HCT116 (cell line): ENCODE results near the gene EPHA3. TPM values are rescaled to one million over a fixed set of nuclear protein-coding genes. Genes with fewer than 3 reads are reported as not detected.

Experiments used
- ATAC-seq: fragments of 200-7000 bp; cut with Tn5 transposase; 2 replicates; pipeline ENCODE4 v1.9.1; 2020; ENCODE audit warnings: mild to moderate bottlenecking, moderate library complexity
- BruUV-seq: library from RNA; stranded (reverse); fragments of 400-500 nt; replicated peaks from 2 replicates; lab custom pipeline; 2021; lab: Mats Ljungman, UMichigan
- CTCF ChIA-PET: fragments of 300-600 bp; sonication (Branson Sonifier 250); formaldehyde crosslinking; loops from one replicate; lab custom pipeline; 2021; ENCODE audit warnings: antibody characterized with exemption; lab: Charles Lee
- POLR2A ChIA-PET: fragments of 300-600, 350-600 bp; sonication (Branson Sonifier 250); formaldehyde crosslinking; loops from one replicate; lab custom pipeline; 2021; ENCODE audit warnings: antibody characterized with exemption; lab: Charles Lee
- RAD21 ChIA-PET, 2 experiments: fragments of 300-600 bp; sonication (Branson Sonifier 250); formaldehyde crosslinking; loops; one replicate each; lab custom pipeline; 2023; ENCODE audit warnings: low total read pairs in 2 of 2; ENCODE audit not compliant: uncharacterized antibody in 2 of 2, unreplicated experiment in 2 of 2, low non-redundant PET in 1 of 2; lab: Charles Lee
- DNase-seq: peaks from one replicate; pipeline ENCODE4 v3.0.0-alpha.2; 2010; ENCODE audit warnings: low read depth, low spot score
- H2AFZ ChIP-seq: fragments of 200-600 bp; shearing (Covaris generic), sonication (generic); 2 replicates; pipeline ENCODE4 v1.6.1; 2017; ENCODE audit warnings: low read depth, mixed run types, mixed read lengths, antibody characterized with exemption, low read length; ENCODE audit not compliant: poor library complexity, severe bottlenecking
- H3K27ac ChIP-seq: 2 replicates; pipeline ENCODE4 v1.5.1; 2012; ENCODE audit warnings: low read depth, low read length
- H3K27me3 ChIP-seq: fragments of 200-600 bp; sonication (generic); 2 replicates; pipeline ENCODE4 v1.6.1; 2016; ENCODE audit warnings: mixed run types, low read length, mixed read lengths; ENCODE audit not compliant: insufficient read depth
- H3K36me3 ChIP-seq, 2 experiments: fragments of 200-500 bp in 1 of 2; fragments of 200-600 bp in 1 of 2; sonication (Bioruptor generic) in 1 of 2; sonication (generic) in 1 of 2; 2 replicates each; pipeline versions ENCODE4 v1.5.1 to v1.6.1; 2014 to 2016; ENCODE audit warnings: low read length in 2 of 2, inconsistent platforms in 1 of 2, mixed read lengths in 1 of 2, mixed run types in 1 of 2; ENCODE audit not compliant: insufficient read depth in 2 of 2, control insufficient read depth in 1 of 2
- H3K4me1 ChIP-seq, 2 experiments: fragments of 200-600 bp in 1 of 2; sonication (generic) in 1 of 2; 2 replicates each; pipeline versions ENCODE4 v1.5.1 to v1.6.1; 2012 to 2017; ENCODE audit warnings: low read length in 2 of 2, inconsistent platforms in 1 of 2, mild to moderate bottlenecking in 1 of 2, mixed read lengths in 1 of 2, mixed run types in 1 of 2, moderate library complexity in 1 of 2; ENCODE audit not compliant: insufficient read depth in 2 of 2, control insufficient read depth in 1 of 2
- H3K4me2 ChIP-seq: fragments of 200-600 bp; sonication (generic); 2 replicates; pipeline ENCODE4 v1.6.1; 2017; ENCODE audit warnings: mixed run types, low read length, mixed read lengths
- H3K4me3 ChIP-seq, 2 experiments: fragments of 200-600 bp in 1 of 2; sonication (generic) in 1 of 2; replicated peaks in 1 of 2; 2 replicates each; pipeline ENCODE4 v1.5.1; 2011 to 2016; ENCODE audit warnings: low read length in 2 of 2, control low read depth in 1 of 2, low read depth in 1 of 2, mild to moderate bottlenecking in 1 of 2, mixed read lengths in 1 of 2, mixed run types in 1 of 2
- H3K79me2 ChIP-seq: fragments of 200-600 bp; sonication (generic); 2 replicates; pipeline ENCODE4 v1.6.1; 2017; ENCODE audit warnings: mild to moderate bottlenecking, mixed run types, low read length, moderate library complexity, mixed read lengths; ENCODE audit not compliant: insufficient read depth
- H3K9ac ChIP-seq: fragments of 200-600 bp; sonication (generic); 2 replicates; pipeline ENCODE4 v1.6.1; 2016; ENCODE audit warnings: low read length, mixed read lengths
- H3K9me2 ChIP-seq: fragments of 200-600 bp; sonication (generic), shearing (Covaris generic); 2 replicates; pipeline ENCODE4 v1.6.1; 2017; ENCODE audit warnings: mixed run types, mild to moderate bottlenecking, moderate library complexity; ENCODE audit not compliant: insufficient read depth
- H3K9me3 ChIP-seq, 2 experiments: fragments of 200-500 bp in 1 of 2; fragments of 200-600 bp in 1 of 2; sonication (Bioruptor generic) in 1 of 2; sonication (generic) in 1 of 2; 2 replicates each; pipeline ENCODE4 v1.6.1; 2014 to 2017; ENCODE audit warnings: low read length in 2 of 2, mixed read lengths in 2 of 2, inconsistent platforms in 1 of 2, low read depth in 1 of 2, mild to moderate bottlenecking in 1 of 2, mixed run types in 1 of 2, moderate library complexity in 1 of 2; ENCODE audit not compliant: control insufficient read depth in 1 of 2, insufficient read depth in 1 of 2
- H4K20me1 ChIP-seq: fragments of 200-600 bp; sonication (generic), shearing (Covaris generic); 2 replicates; pipeline ENCODE4 v1.6.1; 2017; ENCODE audit warnings: mixed run types, mild to moderate bottlenecking, moderate library complexity; ENCODE audit not compliant: insufficient read depth
- CBX3 ChIP-seq: IDR thresholded peaks from 2 replicates; pipeline ENCODE4 v1.6.1; 2012; ENCODE audit warnings: low read depth
- CEBPB ChIP-seq: IDR thresholded peaks from 2 replicates; pipeline ENCODE4 v1.6.1; 2012; ENCODE audit warnings: low read depth
- EGR1 ChIP-seq: IDR thresholded peaks from 2 replicates; pipeline ENCODE4 v1.6.1; 2012; ENCODE audit warnings: low read depth
- ELF1 ChIP-seq: IDR thresholded peaks from 2 replicates; pipeline ENCODE4 v1.6.1; 2012; ENCODE audit warnings: low read depth, borderline replicate concordance
- EZH2 ChIP-seq: fragments of 200-600 bp; sonication (generic); IDR thresholded peaks from 2 replicates; pipeline ENCODE4 v1.6.1; 2017; ENCODE audit warnings: antibody characterized with exemption, mixed run types
- EZH2phosphoT487 ChIP-seq: fragments of 200-600 bp; IDR thresholded peaks from 2 replicates; pipeline ENCODE4 v1.6.1; 2018; ENCODE audit warnings: antibody characterized with exemption, borderline replicate concordance
- JUND ChIP-seq: IDR thresholded peaks from 2 replicates; pipeline ENCODE4 v1.6.1; 2012
- POLR2A ChIP-seq: IDR thresholded peaks from 2 replicates; pipeline ENCODE4 v1.7.0; 2011; ENCODE audit warnings: borderline replicate concordance; ENCODE audit not compliant: insufficient read depth, insufficient read length; ENCODE audit errors: extremely low read depth
- RAD21 ChIP-seq: IDR thresholded peaks from 2 replicates; pipeline ENCODE4 v1.6.1; 2012; ENCODE audit warnings: low read depth, mild to moderate bottlenecking
- SIN3A ChIP-seq: IDR thresholded peaks from 2 replicates; pipeline ENCODE4 v1.6.1; 2012; ENCODE audit warnings: low read depth
- YY1 ChIP-seq: IDR thresholded peaks from 2 replicates; pipeline ENCODE4 v1.6.1; 2011; ENCODE audit warnings: low read length, low read depth, moderate library complexity, mild to moderate bottlenecking; ENCODE audit not compliant: insufficient replicate concordance; ENCODE audit errors: extremely low read depth
- ZNF274 ChIP-seq: fragments of 200-500 bp; sonication (Bioruptor generic); IDR thresholded peaks from 2 replicates; pipeline ENCODE4 v1.6.1; 2014; ENCODE audit warnings: mild to moderate bottlenecking, low read depth, low read length, inconsistent platforms
- intact Hi-C: fragments of 100-400 bp; cut with micrococcal nuclease; formaldehyde crosslinking; loops from 2 replicates; pipeline ENCODE4 v1.10.0; 2022
- total RNA-seq: library from RNA; stranded (reverse); gene quantifications from one replicate; pipeline ENCODE4 v1.2.1, GENCODE V29; 2021; ENCODE audit not compliant: unreplicated experiment
- TF ChIP-seq, protein P1 (sequence below): IDR thresholded peaks from 2 replicates; pipeline ENCODE4 v1.6.1; 2012; ENCODE audit warnings: low read depth
- TF ChIP-seq, protein P2 (sequence below): IDR thresholded peaks from 2 replicates; pipeline ENCODE4 v1.6.1; 2012
- TF ChIP-seq, protein P3 (sequence below): IDR thresholded peaks from 2 replicates; pipeline ENCODE4 v1.6.1; 2011; ENCODE audit warnings: mild to moderate bottlenecking, low read length, moderate library complexity; ENCODE audit not compliant: insufficient replicate concordance; ENCODE audit errors: extremely low read depth

The EPHA3 gene
- total RNA-seq, 1 experiment from 2014 or later = not detected

GRCh38 chr3:89367166-89367565, 259.7 kb downstream of the EPHA3 start (continued):
- TF ChIP-seq, protein P1, sequence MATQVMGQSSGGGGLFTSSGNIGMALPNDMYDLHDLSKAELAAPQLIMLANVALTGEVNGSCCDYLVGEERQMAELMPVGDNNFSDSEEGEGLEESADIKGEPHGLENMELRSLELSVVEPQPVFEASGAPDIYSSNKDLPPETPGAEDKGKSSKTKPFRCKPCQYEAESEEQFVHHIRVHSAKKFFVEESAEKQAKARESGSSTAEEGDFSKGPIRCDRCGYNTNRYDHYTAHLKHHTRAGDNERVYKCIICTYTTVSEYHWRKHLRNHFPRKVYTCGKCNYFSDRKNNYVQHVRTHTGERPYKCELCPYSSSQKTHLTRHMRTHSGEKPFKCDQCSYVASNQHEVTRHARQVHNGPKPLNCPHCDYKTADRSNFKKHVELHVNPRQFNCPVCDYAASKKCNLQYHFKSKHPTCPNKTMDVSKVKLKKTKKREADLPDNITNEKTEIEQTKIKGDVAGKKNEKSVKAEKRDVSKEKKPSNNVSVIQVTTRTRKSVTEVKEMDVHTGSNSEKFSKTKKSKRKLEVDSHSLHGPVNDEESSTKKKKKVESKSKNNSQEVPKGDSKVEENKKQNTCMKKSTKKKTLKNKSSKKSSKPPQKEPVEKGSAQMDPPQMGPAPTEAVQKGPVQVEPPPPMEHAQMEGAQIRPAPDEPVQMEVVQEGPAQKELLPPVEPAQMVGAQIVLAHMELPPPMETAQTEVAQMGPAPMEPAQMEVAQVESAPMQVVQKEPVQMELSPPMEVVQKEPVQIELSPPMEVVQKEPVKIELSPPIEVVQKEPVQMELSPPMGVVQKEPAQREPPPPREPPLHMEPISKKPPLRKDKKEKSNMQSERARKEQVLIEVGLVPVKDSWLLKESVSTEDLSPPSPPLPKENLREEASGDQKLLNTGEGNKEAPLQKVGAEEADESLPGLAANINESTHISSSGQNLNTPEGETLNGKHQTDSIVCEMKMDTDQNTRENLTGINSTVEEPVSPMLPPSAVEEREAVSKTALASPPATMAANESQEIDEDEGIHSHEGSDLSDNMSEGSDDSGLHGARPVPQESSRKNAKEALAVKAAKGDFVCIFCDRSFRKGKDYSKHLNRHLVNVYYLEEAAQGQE = no peak
- TF ChIP-seq, protein P2, sequence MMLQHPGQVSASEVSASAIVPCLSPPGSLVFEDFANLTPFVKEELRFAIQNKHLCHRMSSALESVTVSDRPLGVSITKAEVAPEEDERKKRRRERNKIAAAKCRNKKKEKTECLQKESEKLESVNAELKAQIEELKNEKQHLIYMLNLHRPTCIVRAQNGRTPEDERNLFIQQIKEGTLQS = no peak
- no peak for TF ChIP-seq RAD21
- no peak for TF ChIP-seq CBX3
- no peak for TF ChIP-seq JUND
- no peak for TF ChIP-seq ELF1
- TF ChIP-seq, protein P3, sequence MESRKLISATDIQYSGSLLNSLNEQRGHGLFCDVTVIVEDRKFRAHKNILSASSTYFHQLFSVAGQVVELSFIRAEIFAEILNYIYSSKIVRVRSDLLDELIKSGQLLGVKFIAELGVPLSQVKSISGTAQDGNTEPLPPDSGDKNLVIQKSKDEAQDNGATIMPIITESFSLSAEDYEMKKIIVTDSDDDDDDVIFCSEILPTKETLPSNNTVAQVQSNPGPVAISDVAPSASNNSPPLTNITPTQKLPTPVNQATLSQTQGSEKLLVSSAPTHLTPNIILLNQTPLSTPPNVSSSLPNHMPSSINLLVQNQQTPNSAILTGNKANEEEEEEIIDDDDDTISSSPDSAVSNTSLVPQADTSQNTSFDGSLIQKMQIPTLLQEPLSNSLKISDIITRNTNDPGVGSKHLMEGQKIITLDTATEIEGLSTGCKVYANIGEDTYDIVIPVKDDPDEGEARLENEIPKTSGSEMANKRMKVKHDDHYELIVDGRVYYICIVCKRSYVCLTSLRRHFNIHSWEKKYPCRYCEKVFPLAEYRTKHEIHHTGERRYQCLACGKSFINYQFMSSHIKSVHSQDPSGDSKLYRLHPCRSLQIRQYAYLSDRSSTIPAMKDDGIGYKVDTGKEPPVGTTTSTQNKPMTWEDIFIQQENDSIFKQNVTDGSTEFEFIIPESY = no peak
- no peak for TF ChIP-seq EGR1
- no peak for TF ChIP-seq SIN3A
- TF ChIP-seq EZH2 = no peak

DNA sequence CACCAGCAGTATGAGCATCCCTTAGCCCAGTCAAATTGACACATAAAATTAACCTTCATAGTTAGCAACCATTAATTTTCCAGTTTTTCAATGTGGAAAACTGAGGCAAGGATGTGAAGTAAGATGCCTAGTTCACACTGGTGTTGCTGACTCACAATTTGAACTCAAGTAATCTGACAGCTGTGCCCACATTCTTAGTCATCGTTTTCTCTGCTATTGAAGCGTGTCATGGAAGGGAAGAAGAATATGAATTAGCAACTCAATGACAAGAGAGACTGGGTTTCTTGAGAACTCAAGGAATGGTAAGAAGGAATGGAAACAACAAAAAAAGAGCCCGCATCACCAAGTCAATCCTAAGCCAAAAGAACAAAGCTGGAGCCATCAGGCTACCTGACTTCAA, 261.4 kb downstream of the EPHA3 start:
- ATAC-seq (no peak), DNase-seq (no peak)
- RAD21 ChIA-PET = no interaction called here
- Histone ChIP-seq H3K36me3 (no peaks in the 10 kb centered on the region), H3K9ac (no peak overlapping the region), H3K79me2 (no peaks in the 10 kb centered on the region), H3K4me1 (no peaks in the 10 kb centered on the region), H3K9me3 (peaks cover 13 to 28% of the 10 kb centered on the region in 2 experiments; a peak in 3 of 4 replicates), H3K9me2 (no peaks in the 10 kb centered on the region), H3K4me2 (no peak overlapping the region), H3K27ac (no peak overlapping the region), H3K4me3 (no peak overlapping the region), H2AFZ (no peak overlapping the region), H3K27me3 (no peaks in the 10 kb centered on the region), H4K20me1 (no peaks in the 10 kb centered on the region)
- BruUV-seq = no TSS peak
- CTCF ChIA-PET = no interaction called here
- POLR2A ChIA-PET = no interaction called here
- intact Hi-C loops = no loop called here
- TF ChIP-seq ELF1 (no peak), EZH2 (no peak), POLR2A (no peak), EGR1 (no peak), YY1 (no peak), EZH2phosphoT487 (no peak), CEBPB (no peak), ZNF274 (no peak)
- TF ChIP-seq, protein P3 = no peak
